Loucy (cell line): Measurements from ENCODE around the gene RET.

ENCODE experiments used
- H2AFZ ChIP-seq: fragments of 200-600 bp; sonication (generic); 2 replicates; pipeline ENCODE4 v1.6.0; 2016; ENCODE audit warnings: antibody characterized with exemption, mild to moderate bottlenecking, low read length, moderate library complexity
- H3F3A ChIP-seq: fragments of 200-600 bp; 2 replicates; pipeline ENCODE4 v1.6.0; 2016; ENCODE audit warnings: antibody characterized with exemption, low read depth, mild to moderate bottlenecking
- H3K27me3 ChIP-seq: fragments of 200-600 bp; sonication (generic); 2 replicates; pipeline ENCODE4 v1.6.1; 2014; ENCODE audit warnings: low read length, mild to moderate bottlenecking; ENCODE audit not compliant: insufficient read depth, poor library complexity, severe bottlenecking
- H3K36me3 ChIP-seq: fragments of 200-600 bp; sonication (generic); 2 replicates; pipeline ENCODE4 v1.6.1; 2016; ENCODE audit warnings: low read length; ENCODE audit not compliant: insufficient read depth
- H3K4me1 ChIP-seq: fragments of 200-600 bp; sonication (generic); 2 replicates; pipeline ENCODE4 v1.5.1; 2014; ENCODE audit warnings: low read length, mild to moderate bottlenecking; ENCODE audit not compliant: insufficient read depth, poor library complexity, severe bottlenecking
- H3K4me2 ChIP-seq: fragments of 200-600 bp; sonication (generic); 2 replicates; pipeline ENCODE4 v1.6.0; 2014; ENCODE audit warnings: antibody characterized with exemption, low read length, low read depth, mild to moderate bottlenecking; ENCODE audit not compliant: poor library complexity, severe bottlenecking
- H3K4me3 ChIP-seq: fragments of 200-600 bp; sonication (generic); 2 replicates; pipeline ENCODE4 v1.5.1; 2014; ENCODE audit warnings: low read length, mild to moderate bottlenecking, mixed read lengths; ENCODE audit not compliant: poor library complexity, severe bottlenecking
- H3K79me2 ChIP-seq: fragments of 200-600 bp; sonication (generic); 2 replicates; pipeline ENCODE4 v1.6.1; 2014; ENCODE audit warnings: low read length; ENCODE audit not compliant: insufficient read depth
- H3K9ac ChIP-seq: fragments of 200-600 bp; sonication (generic); 2 replicates; pipeline ENCODE4 v1.6.0; 2014; ENCODE audit warnings: mild to moderate bottlenecking, low read depth, low read length, moderate library complexity; ENCODE audit not compliant: poor library complexity, severe bottlenecking
- H3K9me2 ChIP-seq: fragments of 200-600 bp; sonication (generic); replicated peaks from 2 replicates; pipeline ENCODE4 v1.6.1; 2016; ENCODE audit warnings: low read depth, low read length, mixed read lengths
- H3K9me3 ChIP-seq: fragments of 200-600 bp; sonication (generic); 2 replicates; pipeline ENCODE4 v1.6.1; 2014; ENCODE audit warnings: mild to moderate bottlenecking, antibody characterized with exemption, low read length, low read depth; ENCODE audit not compliant: insufficient read depth
- H4K20me1 ChIP-seq: fragments of 200-600 bp; sonication (generic); 2 replicates; pipeline ENCODE4 v1.6.0; 2014; ENCODE audit warnings: antibody characterized with exemption, low read length, mild to moderate bottlenecking; ENCODE audit not compliant: insufficient read depth, poor library complexity, severe bottlenecking
- EZH2phosphoT487 ChIP-seq: fragments of 200-600 bp; IDR thresholded peaks from 2 replicates; pipeline ENCODE4 v1.6.1; 2018; ENCODE audit warnings: antibody characterized with exemption, mild to moderate bottlenecking, moderate library complexity, borderline replicate concordance
- TF ChIP-seq, protein P1 (sequence below): fragments of 200-600 bp; sonication (generic); conservative IDR thresholded peaks from 2 replicates; pipeline ENCODE4 v1.5.1; 2014; ENCODE audit warnings: mild to moderate bottlenecking, antibody characterized with exemption, low read length

The RET gene

DNA sequence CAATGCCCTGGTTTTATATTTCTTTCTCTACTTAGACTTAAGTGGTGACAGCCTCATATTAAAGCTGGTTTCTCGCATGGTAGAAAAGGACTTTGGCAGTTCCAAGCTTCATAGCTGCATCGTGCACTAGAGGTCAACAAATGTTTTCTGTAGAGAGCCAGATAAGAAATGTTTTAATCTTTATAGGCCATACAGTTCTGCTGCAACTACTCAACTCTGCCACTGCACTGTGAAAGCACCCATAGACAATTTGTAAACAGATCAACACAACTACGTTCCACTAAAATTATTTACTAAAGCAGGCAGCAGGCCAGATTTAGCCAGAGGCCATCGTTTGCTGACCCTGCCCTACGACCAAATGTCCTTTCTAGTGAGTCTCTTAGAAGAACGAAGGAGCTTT is 98.1 kb downstream of the RET start:
- Histone ChIP-seq H3K9me3 (no peaks in the 10 kb centered on the region), H3F3A (no peaks in the 10 kb centered on the region), H3K4me2 (no peak overlapping the region), H3K27me3 (no peaks in the 10 kb centered on the region), H3K4me3 (no peak overlapping the region), H3K36me3 (peaks cover 52% of the 10 kb centered on the region), H3K4me1 (peaks cover 7% of the 10 kb centered on the region), H3K79me2 (no peaks in the 10 kb centered on the region), H4K20me1 (no peaks in the 10 kb centered on the region), H3K9ac (no peak overlapping the region), H2AFZ (no peak overlapping the region), H3K9me2 (no peaks in the 10 kb centered on the region)
- TF ChIP-seq, protein P1, sequence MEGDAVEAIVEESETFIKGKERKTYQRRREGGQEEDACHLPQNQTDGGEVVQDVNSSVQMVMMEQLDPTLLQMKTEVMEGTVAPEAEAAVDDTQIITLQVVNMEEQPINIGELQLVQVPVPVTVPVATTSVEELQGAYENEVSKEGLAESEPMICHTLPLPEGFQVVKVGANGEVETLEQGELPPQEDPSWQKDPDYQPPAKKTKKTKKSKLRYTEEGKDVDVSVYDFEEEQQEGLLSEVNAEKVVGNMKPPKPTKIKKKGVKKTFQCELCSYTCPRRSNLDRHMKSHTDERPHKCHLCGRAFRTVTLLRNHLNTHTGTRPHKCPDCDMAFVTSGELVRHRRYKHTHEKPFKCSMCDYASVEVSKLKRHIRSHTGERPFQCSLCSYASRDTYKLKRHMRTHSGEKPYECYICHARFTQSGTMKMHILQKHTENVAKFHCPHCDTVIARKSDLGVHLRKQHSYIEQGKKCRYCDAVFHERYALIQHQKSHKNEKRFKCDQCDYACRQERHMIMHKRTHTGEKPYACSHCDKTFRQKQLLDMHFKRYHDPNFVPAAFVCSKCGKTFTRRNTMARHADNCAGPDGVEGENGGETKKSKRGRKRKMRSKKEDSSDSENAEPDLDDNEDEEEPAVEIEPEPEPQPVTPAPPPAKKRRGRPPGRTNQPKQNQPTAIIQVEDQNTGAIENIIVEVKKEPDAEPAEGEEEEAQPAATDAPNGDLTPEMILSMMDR, result no peak
- no peak for TF ChIP-seq EZH2phosphoT487

DNA sequence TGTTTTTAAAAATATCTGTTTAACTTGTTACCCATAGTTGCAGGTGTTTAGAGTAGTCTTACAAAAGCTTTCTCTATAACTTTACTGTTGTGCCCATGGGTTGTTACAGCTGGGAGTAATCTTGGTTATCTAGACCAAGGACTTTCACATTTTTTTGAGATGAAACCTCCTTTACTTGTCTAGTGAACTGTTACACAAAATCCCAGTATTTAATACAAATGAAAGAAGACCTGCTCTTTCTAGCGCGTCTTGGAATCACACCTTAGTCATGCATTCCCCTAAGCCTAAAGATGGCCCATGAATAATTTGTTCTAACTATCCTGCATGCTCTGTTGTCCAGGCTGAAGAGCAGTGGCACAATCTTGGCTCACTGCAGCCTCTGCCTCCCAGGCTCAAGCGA is 99.4 kb downstream of the RET start:
- TF ChIP-seq EZH2phosphoT487, result no peak
- TF ChIP-seq, protein P1, result no peak
- H3K4me2 ChIP-seq, result no peak overlapping the region
- H3K27me3 ChIP-seq, result no peaks in the 10 kb centered on the region
- H2AFZ ChIP-seq, result no peak overlapping the region
- no peaks in the 10 kb centered on the region for H3K9me3 ChIP-seq
- peaks cover 7% of the 10 kb centered on the region for H3K4me1 ChIP-seq
- H3K9ac ChIP-seq, result no peak overlapping the region
- peaks cover 56% of the 10 kb centered on the region for H3K36me3 ChIP-seq
- no peaks in the 10 kb centered on the region for H3K79me2 ChIP-seq
- no peak overlapping the region for H3K4me3 ChIP-seq
- no peaks in the 10 kb centered on the region for H4K20me1 ChIP-seq
- H3F3A ChIP-seq, result no peaks in the 10 kb centered on the region
- no peaks in the 10 kb centered on the region for H3K9me2 ChIP-seq

DNA sequence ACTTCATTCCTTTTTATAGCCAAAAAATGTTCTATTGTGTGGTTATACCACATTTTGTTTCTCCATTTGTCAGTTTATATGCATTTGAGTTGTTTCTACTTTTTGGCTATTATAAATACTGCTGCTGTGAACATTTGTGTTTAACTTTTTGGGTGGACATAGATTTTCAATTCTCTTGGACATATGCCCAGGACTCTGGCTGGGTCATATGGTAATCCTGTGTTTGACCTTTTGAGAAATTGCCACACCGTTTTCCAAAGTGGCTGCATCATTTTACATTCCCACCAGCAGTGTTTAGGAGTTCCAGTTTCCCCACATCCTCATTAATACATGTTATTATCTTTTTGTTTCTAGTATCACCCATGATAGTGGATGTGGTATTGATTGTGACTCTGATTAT is 100.7 kb downstream of the RET start:
- no peak for TF ChIP-seq EZH2phosphoT487
- TF ChIP-seq, protein P1, result no peak
- H3F3A ChIP-seq, result no peaks in the 10 kb centered on the region
- H4K20me1 ChIP-seq, result no peaks in the 10 kb centered on the region
- H3K9me2 ChIP-seq, result no peaks in the 10 kb centered on the region
- no peaks in the 10 kb centered on the region for H3K9me3 ChIP-seq
- no peak overlapping the region for H2AFZ ChIP-seq
- H3K9ac ChIP-seq, result no peak overlapping the region
- no peaks in the 10 kb centered on the region for H3K27me3 ChIP-seq
- H3K4me3 ChIP-seq, result no peak overlapping the region
- no peak overlapping the region for H3K4me2 ChIP-seq
- peaks cover 59% of the 10 kb centered on the region for H3K36me3 ChIP-seq
- H3K79me2 ChIP-seq, result no peaks in the 10 kb centered on the region
- peaks cover 3% of the 10 kb centered on the region for H3K4me1 ChIP-seq
